Measurements from ENCODE around the gene CELA1.
A peak's percentile ranks its signal among the peaks of the same experiment; 100 is the strongest.

Gene CELA1

DNA sequence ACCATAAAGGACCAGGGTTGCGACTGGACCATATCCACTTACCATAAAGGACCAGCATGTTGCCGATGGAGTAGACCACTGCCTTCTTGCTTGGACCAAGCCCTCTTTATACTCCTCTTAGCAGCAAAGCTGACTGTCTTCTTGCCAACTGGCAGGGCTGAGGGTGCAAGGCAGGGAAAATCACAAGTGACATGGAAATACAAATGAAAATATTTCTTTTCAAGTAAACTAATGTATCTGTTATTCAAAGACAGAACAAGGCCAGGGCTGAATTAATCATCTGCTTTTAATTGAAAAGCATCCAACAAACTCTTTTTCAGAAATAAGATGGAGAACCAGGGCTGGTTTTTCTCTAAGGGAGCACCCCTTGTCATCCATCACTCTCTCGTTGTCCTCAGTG lies at the start of gene CELA1:
Gene CELA1 (minus strand): TSS at position 99 of the 400 bp plus-strand sequence. CDS start 41 bp downstream, at position 58.
- DNase-seq = no peak

DNA sequence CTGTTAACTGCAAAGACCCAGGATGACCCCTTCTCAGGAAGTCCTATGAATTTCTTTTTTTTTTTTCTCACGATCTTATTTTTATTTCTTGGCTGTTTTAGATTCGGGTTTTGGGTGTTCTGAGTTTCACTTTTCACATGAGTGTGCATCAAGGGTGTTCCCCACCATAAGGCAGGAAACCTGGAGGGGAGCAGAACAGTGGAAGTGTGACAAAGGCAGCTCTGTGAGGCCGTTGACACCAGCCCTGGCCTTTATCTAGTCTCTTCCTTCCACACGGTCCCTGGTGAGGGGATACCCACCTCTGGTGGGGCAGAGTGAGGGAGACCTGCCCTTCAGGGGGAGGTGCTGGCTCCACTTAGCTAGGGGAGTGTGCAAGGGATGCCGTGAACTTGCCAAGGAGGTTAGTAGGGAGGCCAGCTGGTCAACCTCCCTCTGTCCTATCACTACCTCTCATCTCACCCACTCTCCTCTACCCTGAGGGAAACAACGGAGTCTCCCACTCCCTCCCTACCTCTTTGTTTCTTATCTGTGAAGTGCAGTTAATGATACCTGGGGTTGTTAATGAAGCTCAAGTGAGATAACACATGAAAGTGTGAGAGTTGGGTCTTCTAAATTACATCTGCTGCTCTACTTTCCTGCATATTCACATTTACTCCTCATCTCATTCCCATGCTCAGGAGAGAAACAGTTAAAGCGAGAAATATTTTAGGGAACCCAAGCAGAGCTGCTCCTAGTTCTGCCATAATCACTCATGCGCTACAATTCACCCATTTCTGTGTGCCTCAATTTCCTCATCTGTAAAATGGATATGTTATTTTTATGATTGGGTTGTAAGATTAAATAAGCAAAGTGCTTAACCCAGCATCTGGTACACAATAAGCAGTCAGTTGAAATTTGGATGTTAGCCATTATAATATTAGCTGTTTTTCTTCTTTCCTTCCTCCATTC lies 49.1 kb upstream of the CELA1 start:
- peak; percentile 73 for DNase-seq

DNA sequence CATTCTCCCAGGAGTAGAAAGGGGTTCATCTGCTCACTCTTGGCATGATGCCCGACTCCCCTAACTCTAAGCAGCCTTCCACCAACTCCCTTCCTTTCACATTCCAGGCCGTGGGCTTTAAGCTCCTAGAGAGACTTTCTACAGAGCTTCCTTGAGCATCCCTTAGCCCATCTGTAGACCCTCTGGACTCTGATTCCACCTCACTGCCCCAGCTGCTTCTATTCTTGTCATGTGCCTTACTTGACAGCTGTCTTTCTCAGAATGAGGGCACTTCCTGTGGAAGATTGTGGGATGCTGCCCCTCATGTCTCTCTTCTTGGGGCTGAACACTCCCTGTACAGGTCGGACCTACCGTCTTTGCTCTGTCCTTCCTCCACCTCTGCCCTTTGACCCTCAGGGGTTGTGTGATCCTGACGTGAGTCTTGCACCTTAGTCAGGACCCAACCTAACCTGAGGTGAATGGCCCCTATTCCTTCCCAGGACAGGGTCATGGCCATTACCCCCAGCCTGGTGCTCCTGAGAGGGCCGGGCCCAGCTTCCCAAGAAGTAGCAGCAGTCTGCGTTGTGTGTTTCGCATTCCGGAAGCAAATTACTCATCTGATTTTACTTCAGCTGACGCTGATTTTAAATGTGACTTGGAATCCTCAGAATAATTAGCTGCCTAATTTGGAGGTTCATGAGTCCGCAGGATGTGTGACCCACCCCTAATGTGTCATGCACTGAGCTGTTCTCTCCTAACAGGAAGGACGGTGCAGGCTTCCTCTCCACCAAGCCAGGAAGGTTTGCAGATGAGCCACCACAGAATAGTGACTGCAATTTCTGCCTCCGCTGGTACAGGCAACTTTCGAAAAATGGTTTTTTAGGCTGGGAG lies 47.4 kb upstream of the CELA1 start:
- peak; percentile 78 for DNase-seq

DNA sequence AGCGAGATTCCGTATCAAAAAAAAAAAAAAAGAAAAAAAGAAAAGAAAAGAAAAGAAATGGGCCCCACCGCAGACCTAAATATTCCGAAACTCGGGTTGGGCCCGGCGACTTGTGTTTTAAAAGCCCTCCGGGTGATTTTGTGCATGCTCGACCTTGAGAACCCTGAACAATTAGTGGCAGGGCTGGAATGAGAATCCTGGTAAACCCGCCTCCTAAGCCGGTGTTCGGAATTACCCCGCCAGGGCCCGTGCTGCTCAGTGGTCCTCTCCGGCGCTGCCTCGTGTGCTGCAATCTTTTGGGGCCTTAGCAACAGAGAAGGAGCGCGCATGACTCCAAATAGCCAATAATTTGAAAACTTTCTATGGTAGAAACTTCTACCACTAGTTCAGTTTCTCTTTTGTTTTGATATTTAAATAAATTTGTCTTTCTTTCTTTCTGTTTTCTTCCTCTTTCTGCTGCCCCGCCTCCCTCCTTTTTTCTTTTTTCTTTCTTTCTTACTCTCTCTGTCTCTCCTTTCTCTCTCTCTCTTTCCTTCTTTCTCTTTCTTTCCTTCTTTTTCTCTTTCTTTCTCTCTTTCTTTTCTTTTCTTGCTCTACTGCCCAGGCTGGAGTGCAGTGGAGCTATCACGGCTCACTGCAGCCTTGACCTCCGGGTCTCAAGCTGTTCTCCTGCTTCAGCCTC lies 46.2 kb upstream of the CELA1 start:
- DNase-seq = peak; percentile 93

DNA sequence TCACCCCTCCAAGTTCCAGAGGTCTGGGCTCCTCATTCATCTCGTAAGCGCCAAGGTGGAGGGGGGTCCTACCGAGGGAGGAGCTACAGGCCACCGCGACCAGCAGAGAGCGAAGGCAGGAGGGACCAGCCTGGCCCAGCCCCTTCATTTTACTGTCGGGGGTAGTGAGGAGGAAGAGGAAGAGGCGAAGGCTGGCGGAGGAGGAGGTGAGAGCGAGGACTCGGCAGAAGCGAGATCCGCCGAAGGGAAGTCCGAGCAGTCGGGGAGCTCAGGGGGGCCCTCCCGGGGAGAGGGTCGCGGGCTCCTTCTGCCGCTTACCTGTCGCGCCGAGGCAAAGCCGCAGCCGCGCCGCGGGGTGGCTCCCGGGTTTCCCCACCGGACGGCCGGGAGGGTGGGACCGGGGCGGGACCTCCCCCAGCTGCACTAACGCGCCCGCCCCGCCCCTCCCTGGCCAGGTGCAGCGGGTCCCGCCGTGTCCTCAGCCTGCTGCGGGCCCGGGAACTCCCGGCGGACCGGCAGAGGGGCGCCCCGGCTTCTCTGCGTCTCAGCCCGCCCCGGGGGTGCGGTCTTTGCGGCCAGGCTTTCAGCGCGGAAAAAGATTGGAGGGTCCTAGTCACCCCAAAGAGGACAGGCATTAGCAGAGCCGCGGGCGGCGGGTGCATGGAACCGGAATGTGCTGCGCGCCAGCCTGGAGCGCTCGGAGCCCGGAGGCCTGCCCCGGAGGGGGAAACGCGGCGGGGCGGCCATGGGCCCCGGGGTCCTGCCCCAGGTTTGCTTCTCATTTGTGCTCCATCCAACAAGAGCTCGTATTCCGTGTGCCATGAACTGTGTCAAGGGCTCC lies 45.0 kb upstream of the CELA1 start, which contains the start of gene GALNT6:
Gene GALNT6 (minus strand): TSS at position 124 of the 841 bp plus-strand sequence. CDS start 11,625 bp downstream, outside the sequence.
- DNase-seq = peak; percentile 92

DNA sequence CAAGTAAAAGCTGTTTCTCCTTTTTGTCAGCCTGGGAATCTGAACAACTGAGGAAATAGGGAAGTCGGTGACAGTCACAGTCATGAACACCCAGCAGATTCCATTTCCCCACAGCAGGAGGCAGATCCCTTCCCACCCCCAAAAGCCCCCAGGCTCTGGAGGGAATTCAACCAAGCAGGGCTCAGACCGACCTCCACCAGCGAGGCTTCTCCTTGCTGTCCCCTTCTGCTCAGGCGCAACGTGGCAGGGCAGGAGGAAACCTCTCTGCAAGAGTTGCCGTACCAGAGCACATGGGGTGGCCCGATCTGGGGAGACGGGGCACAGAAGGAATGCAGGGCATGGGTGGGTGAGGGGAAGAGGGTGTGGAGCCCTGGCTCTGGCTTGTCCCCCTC lies 44.4 kb upstream of the CELA1 start:
- peak; percentile 96 for DNase-seq

DNA sequence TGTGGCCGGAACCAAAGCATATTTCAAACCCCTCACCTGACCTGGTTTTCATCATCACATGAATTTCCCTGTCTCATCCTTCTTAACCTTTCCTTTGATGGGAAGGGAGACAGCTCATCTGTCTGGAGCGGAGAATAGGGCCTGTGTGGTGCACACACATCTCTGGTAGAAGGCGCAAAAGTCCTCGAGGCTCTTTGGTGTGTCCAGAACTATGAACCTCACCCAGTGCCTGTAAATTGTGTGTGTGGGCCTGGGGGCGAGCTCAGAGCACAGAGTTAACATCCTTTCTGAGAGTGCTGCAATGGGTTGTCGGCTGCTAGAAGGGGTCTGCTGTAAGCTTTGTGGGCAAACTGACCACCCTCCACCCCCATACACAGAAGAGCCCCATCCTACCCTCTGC lies 44.0 kb upstream of the CELA1 start:
- peak; percentile 96 for DNase-seq

DNA sequence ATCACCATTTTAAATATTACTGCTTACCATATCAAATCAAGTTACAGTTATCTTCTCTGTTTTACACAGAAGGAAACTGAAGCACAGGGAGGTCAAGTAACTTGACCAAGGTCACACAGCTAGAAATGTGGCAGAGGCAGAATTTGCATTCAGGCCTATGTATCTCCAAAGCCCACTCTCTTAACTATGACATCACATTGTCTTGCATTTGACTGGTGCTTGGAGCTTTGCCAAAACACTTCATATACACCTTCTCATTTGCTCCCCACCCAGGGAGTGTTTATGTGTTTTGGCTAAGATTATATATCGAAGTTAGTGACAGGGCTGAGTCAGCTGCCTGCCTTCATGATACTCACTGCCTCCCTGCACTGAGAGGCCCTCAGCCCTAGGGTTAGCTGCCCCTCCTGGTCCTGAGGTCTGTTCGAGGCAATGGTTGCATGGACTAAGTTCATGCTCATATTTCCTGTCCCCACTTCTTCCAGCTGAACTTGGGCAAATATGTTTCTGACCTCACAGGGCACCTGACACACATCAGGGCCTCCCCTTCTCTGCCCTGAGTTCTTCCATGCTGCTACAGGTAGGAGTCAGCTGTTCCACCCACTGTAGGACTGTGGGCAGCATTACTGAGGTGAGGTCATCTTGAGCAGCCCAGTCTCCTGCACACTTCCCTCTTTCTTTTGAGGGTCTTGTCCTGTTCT lies 43.0 kb upstream of the CELA1 start:
- DNase-seq = peak; percentile 72

DNA sequence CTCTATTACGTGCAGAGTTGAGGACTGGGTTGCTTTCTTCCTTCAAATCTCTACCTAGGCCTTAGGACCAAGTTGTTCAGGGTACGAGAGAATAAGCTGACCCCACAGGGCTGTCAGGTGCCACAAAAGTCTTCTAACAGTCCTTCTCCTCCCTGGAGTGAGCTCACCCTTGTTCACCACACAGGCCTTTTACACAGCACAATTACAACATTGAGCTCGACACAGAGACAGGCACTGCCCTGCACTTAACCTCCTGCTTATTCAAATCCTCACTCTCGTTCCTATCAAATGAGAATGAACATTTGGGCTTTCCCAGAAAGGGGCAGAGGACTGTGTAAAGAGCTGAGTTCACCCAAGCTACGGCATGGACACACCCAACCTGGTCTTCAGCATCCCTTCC lies 42.4 kb upstream of the CELA1 start:
- DNase-seq = no peak

DNA sequence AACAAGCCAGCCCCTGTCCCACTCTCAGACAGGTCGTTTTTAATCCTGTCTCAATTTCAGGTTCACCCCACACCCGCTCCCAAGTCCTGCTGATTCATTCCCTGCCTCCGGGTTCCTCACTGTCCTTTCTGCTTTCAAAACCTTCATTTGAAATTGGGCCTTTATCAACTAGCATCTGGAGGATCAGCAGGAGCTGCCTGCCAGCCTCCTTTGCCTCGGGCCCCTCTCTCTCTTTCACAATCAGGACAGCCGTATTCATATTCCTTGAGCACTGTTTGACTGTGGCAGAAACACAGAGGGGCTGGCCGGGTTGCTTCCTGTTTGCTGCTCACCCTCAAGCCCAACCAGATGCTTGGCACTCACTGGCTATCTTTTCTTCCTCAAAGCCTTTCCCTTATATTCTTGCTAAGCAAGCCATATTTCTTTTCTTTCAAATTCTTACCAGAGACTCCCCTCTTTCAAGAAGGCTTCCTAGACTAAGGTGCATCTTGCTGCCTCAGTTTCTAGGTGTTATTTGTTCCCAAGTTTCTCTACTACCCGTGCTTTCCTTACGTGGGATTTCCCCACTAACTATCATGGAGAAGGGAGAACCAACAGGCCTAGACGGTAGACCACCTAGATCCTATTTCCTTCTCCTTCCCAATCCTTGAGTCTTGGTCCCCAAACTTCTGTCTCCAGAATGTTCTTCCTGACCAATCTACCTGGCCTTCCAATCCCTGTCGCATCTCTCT lies 41.8 kb upstream of the CELA1 start:
- peak; percentile 95 for DNase-seq

DNA sequence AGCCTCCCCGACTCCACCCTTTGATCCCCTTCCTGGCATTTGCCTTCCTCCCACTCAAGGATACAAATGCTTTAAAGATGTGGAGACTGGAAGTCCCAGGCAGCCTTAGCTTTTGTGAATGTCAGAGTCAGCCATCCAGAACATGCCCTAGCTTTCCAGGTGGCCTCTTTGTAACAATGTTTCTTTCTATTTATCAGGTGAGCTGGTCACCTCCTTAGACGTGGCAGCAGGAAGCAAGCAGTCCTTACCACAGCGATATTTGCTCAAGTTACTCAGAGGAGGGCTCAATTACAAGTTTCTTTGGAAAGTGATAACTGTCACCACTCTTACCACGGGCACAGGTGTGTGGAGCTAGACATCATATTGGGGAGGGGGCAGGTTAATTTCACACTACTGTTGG lies 39.9 kb upstream of the CELA1 start:
- DNase-seq = no peak

DNA sequence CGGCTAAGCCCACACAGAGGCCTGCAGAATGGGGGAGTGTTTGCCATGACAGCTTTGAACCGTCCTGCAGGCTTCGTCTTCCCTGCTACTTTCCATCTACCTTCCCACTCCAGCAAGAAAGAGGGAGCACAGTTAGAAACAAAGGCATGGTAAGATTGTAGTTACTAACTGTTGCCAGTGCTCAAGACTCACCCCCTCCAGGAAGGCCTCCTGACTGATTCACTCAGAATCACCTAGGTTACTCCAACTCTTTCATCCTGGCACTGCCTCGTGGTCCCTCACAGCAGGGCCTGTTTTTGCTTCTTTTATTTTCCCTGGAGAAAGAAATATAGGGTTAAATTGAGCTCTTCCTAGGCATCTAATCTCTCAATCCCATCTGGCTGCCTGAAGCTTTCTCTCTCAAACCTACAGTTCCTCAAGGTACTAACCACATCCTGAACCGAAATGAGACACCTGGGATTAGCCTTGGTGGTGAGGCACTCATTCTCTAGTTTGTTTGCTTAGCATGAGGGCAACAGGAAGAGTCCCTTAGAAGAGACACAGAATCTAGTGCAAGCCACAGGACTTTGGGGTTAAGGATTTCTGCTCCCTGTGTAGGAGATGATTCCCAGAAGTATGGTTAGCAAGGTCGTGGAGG lies 36.9 kb upstream of the CELA1 start:
- no peak for DNase-seq

DNA sequence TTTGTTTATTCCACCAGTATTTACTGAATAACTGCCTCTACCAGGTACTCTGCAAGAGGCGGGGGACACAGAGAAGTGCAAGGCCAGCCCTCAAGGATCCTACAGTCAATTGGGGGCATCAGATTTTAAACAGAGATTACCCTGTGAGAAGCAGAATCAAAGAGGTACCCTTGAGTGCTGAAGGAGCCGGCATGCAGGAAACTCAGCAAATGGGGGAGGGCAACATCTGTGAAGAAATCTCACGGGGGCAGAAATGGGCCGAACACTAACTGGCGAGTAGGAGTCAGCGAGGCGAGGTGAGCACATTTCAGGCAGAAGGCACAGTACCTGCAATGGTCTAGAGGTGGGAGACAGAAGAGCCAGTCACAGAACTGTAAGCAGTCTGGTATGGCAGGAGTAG lies 35.7 kb upstream of the CELA1 start:
- DNase-seq = no peak

DNA sequence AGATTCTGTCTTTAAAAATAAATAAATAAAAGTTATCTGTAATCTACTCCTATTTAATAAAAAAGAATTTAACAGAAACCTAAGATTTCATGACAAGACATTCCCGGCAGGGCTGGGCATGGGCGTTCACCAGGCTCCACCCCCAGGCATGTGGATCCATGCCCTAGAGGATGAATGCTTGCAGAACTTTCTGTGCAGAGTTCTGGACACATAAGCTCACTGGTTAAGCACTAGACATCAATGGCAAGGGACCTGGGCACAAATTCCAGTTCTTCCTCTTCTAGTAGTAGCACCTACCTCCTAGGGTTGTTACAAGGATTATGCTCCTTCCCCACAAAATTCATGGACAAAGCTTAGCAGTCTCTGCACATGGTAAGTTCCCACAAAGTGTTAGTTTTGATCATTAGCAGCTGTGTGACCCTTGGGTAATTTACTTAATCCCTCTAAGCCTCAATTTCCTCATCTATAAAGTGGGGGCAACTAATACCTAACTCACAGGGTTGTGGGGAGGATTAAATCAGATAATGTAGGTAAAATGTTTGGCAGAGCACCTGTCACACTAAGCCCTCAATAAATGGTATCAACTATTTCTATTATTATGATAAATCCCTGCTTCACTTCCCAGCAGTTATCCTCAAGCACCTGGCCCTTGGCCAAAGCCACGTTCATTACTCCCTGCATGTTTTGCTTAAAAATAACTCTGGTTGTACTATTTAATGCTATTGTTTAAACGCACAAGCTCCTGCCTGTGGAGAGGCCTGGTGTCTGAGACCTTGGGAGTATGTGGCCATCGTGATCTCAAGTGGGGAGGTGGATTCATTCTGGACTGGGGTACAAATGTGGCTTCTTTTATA lies 35.0 kb upstream of the CELA1 start:
- DNase-seq = no peak

DNA sequence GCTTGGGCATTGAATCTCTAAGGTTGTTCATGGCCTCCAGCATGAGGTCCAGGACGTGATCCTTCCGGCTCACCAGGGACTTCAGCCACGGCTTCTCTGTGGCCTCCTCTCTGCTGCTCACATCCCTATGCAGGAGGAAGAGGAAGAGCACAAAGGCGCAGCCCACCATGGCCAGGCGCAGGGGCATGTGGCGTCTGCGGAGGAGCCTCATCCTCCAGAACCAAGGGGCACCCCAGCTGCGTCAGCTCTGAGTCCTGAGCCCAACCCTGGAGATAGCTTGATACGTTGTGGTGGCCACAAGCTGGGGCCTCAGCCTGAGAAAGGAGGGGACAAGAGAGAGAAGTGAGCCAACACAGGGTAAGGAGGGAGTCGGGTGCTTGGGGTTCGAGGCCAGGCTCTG lies 33.1 kb upstream of the CELA1 start:
- no peak for DNase-seq

DNA sequence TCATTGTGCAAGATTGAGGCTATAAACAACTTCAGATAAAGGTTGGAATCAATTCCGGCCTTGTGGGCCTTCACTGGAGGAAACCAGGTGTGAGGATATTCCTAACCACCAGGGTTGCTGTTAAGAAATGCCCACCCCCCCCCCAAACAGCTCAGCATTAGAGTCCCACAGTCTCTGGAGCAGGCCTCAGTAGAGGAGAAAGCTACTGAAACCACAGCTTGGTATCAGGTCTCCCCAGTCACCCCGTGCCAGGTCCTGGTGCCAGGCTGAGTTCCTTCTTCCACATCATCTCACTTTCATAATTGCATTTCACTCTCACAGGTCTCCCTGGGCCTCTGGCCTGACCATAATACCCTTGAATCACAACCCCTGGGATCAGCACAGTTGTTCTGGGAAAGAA lies 32.3 kb upstream of the CELA1 start:
- no peak for DNase-seq

DNA sequence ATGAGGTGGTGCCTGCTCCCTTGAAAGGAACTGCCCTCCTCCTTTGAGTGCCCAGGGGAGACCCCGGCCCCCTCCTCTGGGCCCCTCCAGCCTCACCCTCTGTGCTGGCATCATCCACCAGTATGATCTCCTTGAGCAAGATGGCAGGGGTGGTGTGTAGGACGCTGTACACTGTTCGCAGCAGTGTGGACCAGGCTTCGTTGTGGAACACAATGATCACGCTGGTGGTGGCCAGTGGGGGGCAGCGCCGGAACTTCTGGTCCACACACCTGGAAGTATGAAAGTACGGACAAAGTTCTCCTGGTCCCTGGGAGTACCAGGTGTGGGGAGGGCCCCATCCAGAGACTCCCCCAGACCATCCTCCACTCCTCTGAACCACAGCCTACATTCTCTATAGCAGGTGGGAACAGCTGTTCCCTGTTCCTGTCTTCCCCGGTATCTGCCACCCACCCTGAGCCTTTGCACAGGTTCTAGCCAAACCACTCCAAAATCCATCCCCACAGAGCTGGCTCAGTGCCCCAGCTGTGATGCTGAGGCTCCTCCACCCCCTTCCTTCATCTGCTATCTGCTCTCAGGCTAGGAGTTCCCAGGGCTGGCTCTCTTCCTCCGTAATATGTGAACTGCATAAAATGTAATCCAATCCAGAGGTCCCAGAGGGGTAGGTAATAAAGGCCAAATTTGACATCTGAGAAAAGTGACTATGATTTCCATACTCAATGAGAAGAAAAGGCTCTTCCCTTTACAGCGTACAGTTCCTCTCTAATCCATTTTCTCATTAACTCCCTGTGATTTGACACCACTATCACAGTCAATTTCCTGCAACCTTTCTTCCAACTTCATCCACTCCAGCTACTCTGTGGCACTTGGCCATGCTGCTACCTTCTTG lies 30.9 kb upstream of the CELA1 start:
- DNase-seq = no peak

DNA sequence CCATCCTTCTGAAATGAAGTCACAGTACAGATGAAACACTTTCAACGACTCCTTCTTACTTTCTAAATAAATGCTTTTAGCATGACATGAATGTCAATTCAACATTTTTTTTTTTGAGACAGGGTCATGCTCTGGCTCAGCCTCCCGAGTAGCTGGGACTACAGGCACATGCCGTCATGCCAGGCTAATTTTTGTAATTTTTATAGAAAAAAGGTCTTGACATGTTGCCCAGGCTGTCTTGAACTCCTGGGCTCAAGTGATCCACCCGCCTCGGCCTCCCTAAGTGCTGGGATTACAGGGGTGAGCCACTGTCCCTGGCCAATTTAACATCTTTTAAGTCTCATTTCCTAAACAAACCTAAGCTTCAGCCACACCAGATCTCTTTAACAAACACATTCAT lies 28.4 kb upstream of the CELA1 start:
- DNase-seq = no peak

Measured in islet precursor cell (in vitro differentiated cells).